ENCODE results near the gene FGFBP3. TPM values are rescaled to one million over a fixed set of nuclear protein-coding genes. Genes with fewer than 3 reads are reported as not detected.

FGFBP3 gene
- total and polyA plus RNA-seq, 2 of the 13 experiments (the other 11 are each of a cell fraction or from before 2014, with no cell fraction given): 0.50 to 2.0 TPM

DNA sequence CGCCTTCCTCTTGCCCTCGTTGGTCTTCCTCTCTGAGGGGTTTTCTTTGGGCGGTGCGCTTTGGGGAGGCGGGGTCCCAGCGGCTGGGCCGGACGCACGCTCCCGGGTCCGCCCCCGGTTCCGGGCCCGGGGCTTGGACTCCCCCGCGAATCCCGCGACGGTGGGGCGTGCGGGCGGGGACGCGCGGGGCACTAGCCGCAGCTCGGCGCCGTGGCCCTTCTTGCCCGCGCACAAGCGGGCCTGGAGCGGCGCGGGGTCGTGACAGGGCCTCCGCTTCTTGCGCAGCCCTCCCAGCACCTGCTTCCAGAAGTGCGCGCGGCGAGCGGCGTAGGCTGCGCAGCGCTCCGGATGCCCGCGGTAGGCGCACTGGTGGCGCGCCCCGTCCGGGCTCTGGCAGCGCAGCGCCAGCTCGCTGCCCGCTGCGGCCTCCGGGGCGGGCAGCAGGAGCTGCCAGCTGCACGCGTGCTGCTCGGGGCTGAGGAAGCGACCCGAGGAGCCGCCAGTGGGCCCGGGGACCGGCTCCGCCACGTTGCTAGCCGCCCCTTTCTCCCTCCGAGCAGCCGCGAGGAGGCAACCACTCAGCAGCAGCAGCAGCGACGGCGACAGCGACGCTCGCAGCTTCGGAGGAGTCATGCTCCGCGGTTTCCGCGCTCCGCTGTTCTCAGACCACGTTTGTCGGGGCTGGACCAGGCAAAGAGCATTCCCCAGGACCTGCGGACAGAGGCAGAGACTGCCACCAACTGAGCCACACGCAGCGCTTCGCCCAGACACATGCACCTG lies 759 bp downstream of the FGFBP3 start (continued):
- peak; percentile 62; the same call in 1 of the 2 replicates for TF ChIP-seq ZNF546 (CRISPR knock-in tag; conservative IDR thresholded peaks at IDR 0.05)
- peak; percentile 86; the same call in 1 of the 2 replicates for TF ChIP-seq EED (CRISPR knock-in tag; IDR thresholded peaks at IDR 0.05)
- peak; percentile 89 for TF ChIP-seq ZNF547 (CRISPR knock-in tag; IDR thresholded peaks at IDR 0.05)
- peak; percentile 73; the same call in 1 of the 2 replicates for TF ChIP-seq ZNF441 (CRISPR knock-in tag; IDR thresholded peaks at IDR 0.05; ENCODE audit: borderline replicate concordance)
- TF ChIP-seq HDAC1 (CRISPR knock-in tag; IDR thresholded peaks at IDR 0.05): peak; percentile 71; the same call in 1 of the 2 replicates
- TF ChIP-seq SRSF1 (optimal IDR thresholded peaks at IDR 0.05; ENCODE audit: low read depth, low read length): peak; percentile 40
- TF ChIP-seq MYC (CRISPR knock-in tag; IDR thresholded peaks at IDR 0.05; ENCODE audit: borderline replicate concordance): peak; percentile 93
- no peak for TF ChIP-seq SIN3B (IDR thresholded peaks at IDR 0.05; ENCODE audit: low read length)
- peak; percentile 85 for TF ChIP-seq ZC3H13 (CRISPR knock-in tag; IDR thresholded peaks at IDR 0.05)
- peak; percentile 79 for TF ChIP-seq BRD4 (CRISPR knock-in tag; IDR thresholded peaks at IDR 0.05)
- TF ChIP-seq ZNF563 (CRISPR knock-in tag; IDR thresholded peaks at IDR 0.05): peak; percentile 85
- TF ChIP-seq, protein P1, sequence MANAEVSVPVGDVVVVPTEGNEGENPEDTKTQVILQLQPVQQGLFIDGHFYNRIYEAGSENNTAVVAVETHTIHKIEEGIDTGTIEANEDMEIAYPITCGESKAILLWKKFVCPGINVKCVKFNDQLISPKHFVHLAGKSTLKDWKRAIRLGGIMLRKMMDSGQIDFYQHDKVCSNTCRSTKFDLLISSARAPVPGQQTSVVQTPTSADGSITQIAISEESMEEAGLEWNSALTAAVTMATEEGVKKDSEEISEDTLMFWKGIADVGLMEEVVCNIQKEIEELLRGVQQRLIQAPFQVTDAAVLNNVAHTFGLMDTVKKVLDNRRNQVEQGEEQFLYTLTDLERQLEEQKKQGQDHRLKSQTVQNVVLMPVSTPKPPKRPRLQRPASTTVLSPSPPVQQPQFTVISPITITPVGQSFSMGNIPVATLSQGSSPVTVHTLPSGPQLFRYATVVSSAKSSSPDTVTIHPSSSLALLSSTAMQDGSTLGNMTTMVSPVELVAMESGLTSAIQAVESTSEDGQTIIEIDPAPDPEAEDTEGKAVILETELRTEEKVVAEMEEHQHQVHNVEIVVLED (CRISPR knock-in tag; IDR thresholded peaks at IDR 0.05; ENCODE audit: borderline replicate concordance): peak; percentile 82

Data from HepG2 (cell line).